GM12878 (cell line): ENCODE results near the gene OXT.

Experiments
- BCL11A ChIP-seq: IDR thresholded peaks from 2 replicates; pipeline ENCODE4 v1.6.1; 2011; ENCODE audit warnings: low read depth, low read length
- CTCF ChIP-seq, 3 experiments: IDR thresholded peaks in 2 of 3; conservative IDR thresholded peaks in 1 of 3; 2 replicates each; pipeline ENCODE4 v1.5.1; 2011; ENCODE audit warnings: low read depth in 3 of 3, low read length in 3 of 3, mild to moderate bottlenecking in 3 of 3, control low read depth in 2 of 3, moderate library complexity in 2 of 3, inconsistent platforms in 1 of 3, mixed read lengths in 1 of 3; ENCODE audit not compliant: control insufficient read depth in 2 of 3, insufficient read depth in 1 of 3; ENCODE audit errors: extremely low read depth in 1 of 3
- MXI1 ChIP-seq: fragments of 150-350 bp; IDR thresholded peaks from 2 replicates; pipeline ENCODE4 v1.6.1; 2011; ENCODE audit warnings: low read depth, mild to moderate bottlenecking, inconsistent platforms, low read length, improper control_type of control experiment
- POLR2AphosphoS2 ChIP-seq: IDR thresholded peaks from 2 replicates; pipeline ENCODE4 v1.6.1; 2011; ENCODE audit warnings: low read depth, mild to moderate bottlenecking, low read length, improper control_type of control experiment, moderate library complexity
- RFX5 ChIP-seq: IDR thresholded peaks from 2 replicates; pipeline ENCODE4 v1.6.1; 2011; ENCODE audit warnings: low read depth, low read length, improper control_type of control experiment
- YY1 ChIP-seq: IDR thresholded peaks from 2 replicates; pipeline ENCODE4 v1.6.1; 2011; ENCODE audit warnings: low read depth, mild to moderate bottlenecking, low read length
- ZBED1 ChIP-seq: IDR thresholded peaks from 2 replicates; pipeline ENCODE4 v1.6.1; 2016; ENCODE audit warnings: borderline replicate concordance
- ZBTB40 ChIP-seq: fragments of 450-650 bp; IDR thresholded peaks from 2 replicates; pipeline ENCODE4 v1.6.1; 2016; ENCODE audit warnings: mild to moderate bottlenecking, moderate library complexity, borderline replicate concordance
- ZNF274 ChIP-seq: IDR thresholded peaks from one replicate; pipeline ENCODE4 v1.8.0; 2011; ENCODE audit not compliant: insufficient read length, insufficient read depth
- TF ChIP-seq, protein P1 (sequence below): IDR thresholded peaks from 2 replicates; pipeline ENCODE4 v1.6.1; 2011; ENCODE audit warnings: borderline replicate concordance, low read depth, mild to moderate bottlenecking, moderate library complexity, mixed read lengths, low read length; ENCODE audit not compliant: insufficient read depth; ENCODE audit errors: extremely low read length
- TF ChIP-seq, protein P2 (sequence below): IDR thresholded peaks from 2 replicates; pipeline ENCODE4 v1.6.1; 2012; ENCODE audit warnings: mild to moderate bottlenecking, low read depth, low read length

DNA sequence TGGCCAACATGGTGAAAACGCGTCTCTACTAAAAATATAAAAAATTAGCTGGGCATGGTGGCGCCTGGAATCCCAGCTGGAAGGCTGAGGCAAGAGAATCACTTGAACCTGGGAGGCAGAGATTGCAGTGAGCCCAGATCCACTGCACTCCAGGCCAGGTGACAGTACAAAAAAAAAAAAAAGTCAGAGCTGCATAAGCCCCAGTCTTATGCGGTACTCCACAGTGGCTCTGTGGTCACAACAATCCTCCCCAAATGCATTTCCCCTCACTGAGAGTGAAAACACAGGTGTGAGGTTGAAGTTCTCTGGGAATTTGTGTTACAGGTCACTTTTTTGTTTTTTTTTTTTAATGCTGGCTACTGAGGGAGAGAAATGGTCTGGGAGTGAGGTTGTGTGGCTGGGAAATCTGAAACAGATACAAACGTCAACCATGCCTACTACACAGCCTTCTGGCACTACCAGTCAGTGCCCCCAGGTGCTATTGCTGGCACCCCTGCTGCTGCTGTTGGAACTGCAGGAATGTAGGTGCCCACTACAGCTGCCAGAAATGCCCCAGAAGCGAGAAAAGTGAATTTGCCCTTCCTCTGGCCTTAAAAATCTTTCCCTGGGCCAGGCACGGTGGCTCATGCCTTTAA lies 19.9 kb upstream of the OXT start:
- TF ChIP-seq BCL11A, result no peak
- TF ChIP-seq, protein P1, sequence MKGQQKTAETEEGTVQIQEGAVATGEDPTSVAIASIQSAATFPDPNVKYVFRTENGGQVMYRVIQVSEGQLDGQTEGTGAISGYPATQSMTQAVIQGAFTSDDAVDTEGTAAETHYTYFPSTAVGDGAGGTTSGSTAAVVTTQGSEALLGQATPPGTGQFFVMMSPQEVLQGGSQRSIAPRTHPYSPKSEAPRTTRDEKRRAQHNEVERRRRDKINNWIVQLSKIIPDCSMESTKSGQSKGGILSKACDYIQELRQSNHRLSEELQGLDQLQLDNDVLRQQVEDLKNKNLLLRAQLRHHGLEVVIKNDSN, result no peak
- no peak for TF ChIP-seq RFX5
- TF ChIP-seq, protein P2, sequence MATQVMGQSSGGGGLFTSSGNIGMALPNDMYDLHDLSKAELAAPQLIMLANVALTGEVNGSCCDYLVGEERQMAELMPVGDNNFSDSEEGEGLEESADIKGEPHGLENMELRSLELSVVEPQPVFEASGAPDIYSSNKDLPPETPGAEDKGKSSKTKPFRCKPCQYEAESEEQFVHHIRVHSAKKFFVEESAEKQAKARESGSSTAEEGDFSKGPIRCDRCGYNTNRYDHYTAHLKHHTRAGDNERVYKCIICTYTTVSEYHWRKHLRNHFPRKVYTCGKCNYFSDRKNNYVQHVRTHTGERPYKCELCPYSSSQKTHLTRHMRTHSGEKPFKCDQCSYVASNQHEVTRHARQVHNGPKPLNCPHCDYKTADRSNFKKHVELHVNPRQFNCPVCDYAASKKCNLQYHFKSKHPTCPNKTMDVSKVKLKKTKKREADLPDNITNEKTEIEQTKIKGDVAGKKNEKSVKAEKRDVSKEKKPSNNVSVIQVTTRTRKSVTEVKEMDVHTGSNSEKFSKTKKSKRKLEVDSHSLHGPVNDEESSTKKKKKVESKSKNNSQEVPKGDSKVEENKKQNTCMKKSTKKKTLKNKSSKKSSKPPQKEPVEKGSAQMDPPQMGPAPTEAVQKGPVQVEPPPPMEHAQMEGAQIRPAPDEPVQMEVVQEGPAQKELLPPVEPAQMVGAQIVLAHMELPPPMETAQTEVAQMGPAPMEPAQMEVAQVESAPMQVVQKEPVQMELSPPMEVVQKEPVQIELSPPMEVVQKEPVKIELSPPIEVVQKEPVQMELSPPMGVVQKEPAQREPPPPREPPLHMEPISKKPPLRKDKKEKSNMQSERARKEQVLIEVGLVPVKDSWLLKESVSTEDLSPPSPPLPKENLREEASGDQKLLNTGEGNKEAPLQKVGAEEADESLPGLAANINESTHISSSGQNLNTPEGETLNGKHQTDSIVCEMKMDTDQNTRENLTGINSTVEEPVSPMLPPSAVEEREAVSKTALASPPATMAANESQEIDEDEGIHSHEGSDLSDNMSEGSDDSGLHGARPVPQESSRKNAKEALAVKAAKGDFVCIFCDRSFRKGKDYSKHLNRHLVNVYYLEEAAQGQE, result no peak
- TF ChIP-seq YY1, result no peak
- TF ChIP-seq CTCF (IDR thresholded peaks at IDR 0.05 in 2 of 3, conservative IDR thresholded peaks at IDR 0.05 in 1 of 3; ENCODE audit: control insufficient read depth in 2 of 3, extremely low read depth in 1 of 3, insufficient read depth in 1 of 3, low read depth in 3 of 3, low read length in 3 of 3), result no peak
- no peak for TF ChIP-seq ZBED1
- no peak for TF ChIP-seq ZBTB40
- TF ChIP-seq ZNF274, result no peak
- no peak for TF ChIP-seq MXI1
- no peak for TF ChIP-seq POLR2AphosphoS2
